Fibroblast of lung (primary cell): ENCODE data around the gene TAF11L6.

Experiments
- CTCF ChIP-seq, 2 donors: IDR thresholded peaks in 1 of 2; conservative IDR thresholded peaks in 1 of 2; 1 replicate in 1 of 2; 2 replicates in 1 of 2; pipeline ENCODE4 v1.5.1; 2011 to 2012; ENCODE audit warnings: low read length in 2 of 2, control low read depth in 1 of 2, inconsistent platforms in 1 of 2, low read depth in 1 of 2, mild to moderate bottlenecking in 1 of 2
- EZH2 ChIP-seq: IDR thresholded peaks from 2 replicates; pipeline ENCODE4 v1.5.1; 2012; ENCODE audit warnings: low read length, control low read depth, mild to moderate bottlenecking; ENCODE audit errors: missing control alignments

GRCh38 chr5:17487174-17487512 lies 41.3 kb upstream of the TAF11L6 start:
- TF ChIP-seq CTCF (conservative IDR thresholded peaks at IDR 0.05 in 1 of 2, IDR thresholded peaks at IDR 0.05 in 1 of 2; ENCODE audit: low read depth in 1 of 2, low read length in 2 of 2) (no peak), EZH2 (no peak)
